ENCODE measurements around the gene HSF2BP.

GRCh38 chr21:43578677-43579303, 80.5 kb downstream of the HSF2BP start:
- TF ChIP-seq CTCF (IDR thresholded peaks at IDR 0.05) (no peak), POLR2A (IDR thresholded peaks at IDR 0.05) (no peak), EP300 (IDR thresholded peaks at IDR 0.05) (no peak), POLR2AphosphoS5 (IDR thresholded peaks at IDR 0.05) (no peak)

All from stomach (tissue), 4 donors.